HG02884 (cell line): Measurements from ENCODE around the gene FIGNL2.

Experiments
- ATAC-seq: cut with Tn5 transposase; IDR thresholded peaks from one replicate; pipeline ENCODE4 v1.9.1; 2021; ENCODE audit warnings: mild to moderate bottlenecking, moderate library complexity; ENCODE audit not compliant: unreplicated experiment

The FIGNL2 gene

DNA sequence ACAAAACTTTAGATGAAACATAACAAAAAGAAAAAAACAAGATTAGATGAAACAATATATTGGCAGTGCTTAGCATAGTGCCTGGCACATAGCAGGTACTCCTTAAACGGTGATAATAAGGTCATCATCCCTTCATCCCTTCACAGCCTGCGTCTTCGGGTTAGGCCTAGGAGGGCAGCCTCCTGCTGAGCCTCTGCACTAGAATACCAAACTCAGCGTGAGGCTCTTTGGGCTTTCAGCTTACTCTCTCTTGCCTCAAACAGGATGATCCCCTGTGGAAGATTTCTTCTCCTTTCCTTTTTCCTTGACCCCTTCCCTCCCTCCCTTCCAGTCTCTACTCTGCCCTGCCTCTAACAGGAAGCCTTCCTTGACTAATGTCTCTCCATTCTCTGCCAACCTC lies 14.4 kb upstream of the FIGNL2 start:
- ATAC-seq: no peak

DNA sequence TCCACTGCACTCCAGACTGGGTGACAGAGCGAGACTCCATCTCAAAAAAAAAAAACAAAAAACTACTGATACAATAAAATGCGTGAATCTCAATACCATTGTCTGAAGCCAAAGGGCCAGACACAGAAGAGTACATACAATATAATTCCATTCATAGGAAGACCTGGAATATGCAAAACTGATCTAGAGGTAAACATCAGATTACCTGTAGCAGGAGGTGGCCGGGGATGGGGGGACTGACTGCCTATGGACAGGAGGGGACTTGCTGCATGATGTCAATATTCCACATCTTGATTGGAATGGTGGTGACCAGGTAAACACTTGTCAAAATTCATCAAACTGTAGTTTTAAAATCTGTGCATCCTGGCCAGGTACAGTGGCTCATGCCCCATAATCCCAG lies 12.5 kb upstream of the FIGNL2 start:
- ATAC-seq: no peak

DNA sequence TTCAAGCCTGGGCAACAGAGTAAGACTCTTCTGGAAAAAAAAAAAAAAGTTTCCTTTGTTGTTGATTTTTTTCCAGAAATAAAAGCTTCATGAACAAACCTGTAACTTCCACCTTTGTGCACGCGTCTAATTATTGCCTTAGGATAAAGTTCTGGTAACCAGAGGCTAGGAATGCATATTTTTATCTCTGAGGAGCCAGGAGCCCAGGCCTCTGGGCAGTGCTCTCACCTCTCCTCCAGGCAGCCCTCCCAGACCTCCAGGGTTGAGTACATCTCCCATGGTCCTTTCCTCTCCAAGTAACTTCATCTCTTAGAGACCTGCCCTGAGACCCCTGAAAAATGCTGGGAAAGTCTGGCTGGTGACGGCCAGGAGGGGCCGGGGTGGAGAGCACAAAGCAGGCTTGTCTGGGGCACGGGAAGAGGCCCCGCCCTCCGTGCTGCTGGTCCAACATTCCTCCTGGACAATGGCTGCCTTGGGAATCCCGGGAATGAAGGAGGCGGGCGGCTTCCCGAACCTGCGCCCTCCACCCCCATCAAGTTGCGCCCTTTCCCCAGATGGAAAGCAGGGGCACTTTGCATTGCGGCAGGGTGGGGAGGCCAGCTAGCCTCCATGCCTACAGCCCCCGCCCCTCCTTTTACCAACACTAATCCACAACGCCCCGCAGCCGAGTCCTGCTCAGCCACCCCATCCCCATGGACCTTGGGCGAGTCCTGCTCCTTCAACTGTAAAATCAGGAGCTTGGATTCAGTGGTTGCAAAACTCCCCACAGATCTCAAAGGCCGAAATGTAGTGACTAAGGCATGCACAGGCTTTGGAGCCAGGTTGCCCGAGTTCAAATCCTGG lies 7.3 kb upstream of the FIGNL2 start:
- no peak for ATAC-seq

DNA sequence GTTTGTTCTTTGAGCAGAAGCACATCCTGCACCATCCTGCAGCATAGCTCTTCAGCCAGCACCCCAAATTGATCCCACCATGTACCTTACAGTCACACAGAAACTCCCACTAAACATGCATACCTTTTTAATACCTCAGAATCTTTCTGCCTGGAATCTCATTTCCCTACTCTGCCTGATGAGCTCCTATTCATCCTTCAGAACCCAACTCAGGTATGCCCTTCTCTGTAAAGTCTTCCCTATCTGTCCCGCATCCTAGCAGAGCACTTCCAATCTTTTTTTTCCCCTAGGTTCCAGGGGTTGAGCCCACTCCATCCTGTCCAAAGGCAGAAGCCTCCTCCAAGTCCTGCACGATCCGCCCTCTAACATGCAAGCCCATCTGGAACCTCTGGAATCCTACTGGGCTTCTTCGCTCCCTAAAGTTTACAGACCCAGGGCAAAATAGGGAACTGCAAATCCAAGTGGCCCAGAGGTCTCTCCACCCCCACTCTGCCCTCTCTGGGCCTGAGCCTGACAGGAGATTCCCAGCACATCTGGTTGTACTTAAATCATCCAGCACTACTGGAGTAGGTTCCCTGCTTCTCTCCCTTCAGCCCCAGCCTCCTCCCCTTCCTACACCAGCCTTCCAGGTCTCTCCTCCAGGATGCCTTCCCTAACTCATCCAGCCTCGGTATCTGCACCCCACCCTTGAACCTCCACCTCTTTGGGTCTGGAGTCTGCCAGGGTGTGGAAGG lies 4.1 kb upstream of the FIGNL2 start:
- ATAC-seq: no peak

DNA sequence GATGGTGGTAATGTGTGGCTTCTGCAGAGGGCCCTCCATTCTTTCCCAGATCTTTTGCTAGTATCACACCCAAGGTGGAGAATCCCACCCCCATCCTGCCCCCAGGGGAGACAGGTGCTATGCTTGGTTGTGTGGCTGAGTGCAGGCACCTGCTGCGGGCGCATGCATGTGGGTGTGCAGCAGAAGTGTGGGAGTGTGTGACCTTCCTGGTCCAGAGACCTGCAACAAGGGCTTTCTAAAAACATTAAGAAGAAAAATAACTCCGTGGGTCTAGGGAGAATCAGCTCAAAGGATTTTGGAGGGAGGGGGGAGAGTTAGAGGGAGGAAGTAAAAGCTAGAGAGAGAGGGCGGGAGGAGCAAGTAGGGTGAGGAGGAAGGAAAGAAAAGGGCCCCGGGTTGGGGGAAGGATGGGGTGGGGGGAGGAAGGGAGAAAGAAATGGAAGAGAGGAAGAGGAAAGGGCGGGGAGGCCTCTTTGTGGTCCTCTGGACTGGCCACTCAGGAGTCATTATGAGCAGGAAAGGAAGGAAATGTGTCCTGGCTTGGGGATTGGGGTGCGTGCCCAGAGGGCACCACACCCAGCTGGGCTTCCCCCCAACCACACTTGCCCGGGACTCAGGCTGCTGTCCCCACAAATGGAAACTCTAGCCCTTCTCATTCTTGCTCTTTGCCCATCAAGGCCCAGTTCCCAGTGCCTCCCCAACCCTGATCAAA lies 3.1 kb upstream of the FIGNL2 start:
- ATAC-seq: no peak

DNA sequence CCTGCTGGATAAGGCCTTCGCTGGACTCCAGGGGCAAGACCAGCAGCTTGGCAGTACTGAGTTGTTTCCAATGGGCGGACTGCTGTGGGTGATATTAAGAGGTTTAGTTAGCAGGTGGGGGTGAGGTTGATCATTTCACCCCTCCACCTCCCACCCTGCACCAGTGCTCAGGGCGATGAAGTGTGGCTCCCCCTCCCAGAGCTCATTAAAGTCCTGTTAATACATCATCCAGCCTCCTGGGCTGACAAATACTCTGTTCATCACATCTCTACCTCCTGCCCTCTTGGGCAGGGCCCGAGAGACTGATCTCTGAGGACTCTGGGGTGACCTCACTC lies 2.4 kb upstream of the FIGNL2 start:
- ATAC-seq: no peak

DNA sequence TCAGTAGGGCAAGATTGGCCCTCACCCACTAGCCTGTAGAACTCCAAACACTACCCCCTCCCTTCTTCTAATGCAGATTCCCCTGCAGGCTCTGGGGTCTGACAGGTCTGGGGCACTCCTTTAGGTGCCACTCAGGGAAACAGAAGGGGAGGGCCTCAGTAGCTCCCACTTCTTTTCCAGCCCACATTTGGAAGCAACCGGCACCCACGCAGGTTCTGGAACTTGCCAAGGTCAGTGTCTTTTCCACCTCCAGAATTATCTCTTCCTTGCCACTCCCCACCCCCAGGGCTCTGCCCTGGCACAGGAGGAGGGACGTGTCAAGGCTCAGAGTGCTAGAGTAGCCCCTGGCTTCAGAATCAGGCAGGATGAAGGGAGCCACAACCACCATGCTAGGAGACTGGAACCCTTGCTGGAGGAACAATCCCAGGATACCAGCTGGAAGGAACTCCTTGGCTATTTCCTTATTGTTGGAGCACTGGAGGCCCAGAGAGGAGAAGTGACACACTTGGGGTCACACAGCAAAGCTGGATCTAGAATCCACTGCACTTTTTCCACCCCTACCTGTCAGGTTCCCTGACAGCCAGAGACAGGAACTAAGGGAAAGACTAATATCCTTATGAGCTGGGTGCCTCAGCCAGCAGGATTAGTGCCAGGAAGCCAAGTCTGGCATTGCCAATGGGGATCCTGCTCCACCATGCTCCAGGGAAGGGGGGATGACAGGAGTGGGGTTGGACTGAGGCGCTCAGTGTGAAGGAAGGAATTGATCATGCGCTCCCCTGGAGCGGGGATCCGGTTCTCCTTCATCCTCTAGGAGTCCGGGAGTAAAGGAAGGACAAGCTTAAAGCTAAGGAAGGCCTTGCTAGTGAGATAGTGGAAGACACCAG lies 1.8 kb upstream of the FIGNL2 start:
- no peak for ATAC-seq

DNA sequence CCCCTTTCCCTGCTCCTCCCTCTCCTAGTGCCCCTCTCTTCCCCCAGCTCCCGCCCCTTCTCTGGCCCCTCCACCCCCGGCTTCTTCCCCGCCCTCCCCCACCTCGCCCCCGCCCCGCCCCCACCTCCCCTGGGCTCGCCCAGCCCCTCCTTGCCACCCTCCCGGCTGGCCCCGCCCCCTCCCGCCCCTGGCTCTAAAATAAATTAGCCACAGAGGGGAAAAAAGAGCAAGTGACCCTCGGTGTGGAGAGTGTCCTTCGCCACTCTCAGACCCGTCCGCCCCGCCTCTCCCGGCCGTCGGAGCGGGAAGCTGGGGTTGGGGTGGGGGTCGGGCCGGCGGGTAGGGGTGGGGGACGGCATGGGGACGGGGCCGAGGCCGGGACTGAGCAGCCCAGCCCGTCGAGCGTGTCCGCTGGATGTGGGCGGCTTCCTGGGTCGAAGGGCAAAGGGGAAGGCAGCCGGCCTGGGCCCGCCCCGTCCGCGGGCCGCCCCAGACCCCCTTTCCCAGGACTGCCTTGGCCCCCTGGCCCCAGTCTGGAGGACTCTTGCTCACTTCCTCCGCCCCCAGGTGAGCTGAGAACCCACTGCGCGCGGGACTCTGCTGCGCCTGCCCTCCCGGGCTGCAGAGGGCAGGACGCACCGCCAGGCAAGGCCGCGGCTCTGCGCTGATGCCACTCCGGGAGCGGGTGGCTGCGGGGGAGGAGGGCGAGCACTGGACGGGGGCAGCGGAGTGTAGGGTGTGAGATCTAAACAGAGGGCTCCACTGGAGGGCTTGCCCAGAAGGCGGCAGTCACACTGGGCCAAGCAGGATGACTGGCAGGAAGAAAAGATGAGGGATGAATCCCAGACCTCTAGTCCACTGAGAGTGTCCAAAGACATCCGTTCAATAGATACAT lies 570 bp upstream of the FIGNL2 start:
- ATAC-seq: no peak

DNA sequence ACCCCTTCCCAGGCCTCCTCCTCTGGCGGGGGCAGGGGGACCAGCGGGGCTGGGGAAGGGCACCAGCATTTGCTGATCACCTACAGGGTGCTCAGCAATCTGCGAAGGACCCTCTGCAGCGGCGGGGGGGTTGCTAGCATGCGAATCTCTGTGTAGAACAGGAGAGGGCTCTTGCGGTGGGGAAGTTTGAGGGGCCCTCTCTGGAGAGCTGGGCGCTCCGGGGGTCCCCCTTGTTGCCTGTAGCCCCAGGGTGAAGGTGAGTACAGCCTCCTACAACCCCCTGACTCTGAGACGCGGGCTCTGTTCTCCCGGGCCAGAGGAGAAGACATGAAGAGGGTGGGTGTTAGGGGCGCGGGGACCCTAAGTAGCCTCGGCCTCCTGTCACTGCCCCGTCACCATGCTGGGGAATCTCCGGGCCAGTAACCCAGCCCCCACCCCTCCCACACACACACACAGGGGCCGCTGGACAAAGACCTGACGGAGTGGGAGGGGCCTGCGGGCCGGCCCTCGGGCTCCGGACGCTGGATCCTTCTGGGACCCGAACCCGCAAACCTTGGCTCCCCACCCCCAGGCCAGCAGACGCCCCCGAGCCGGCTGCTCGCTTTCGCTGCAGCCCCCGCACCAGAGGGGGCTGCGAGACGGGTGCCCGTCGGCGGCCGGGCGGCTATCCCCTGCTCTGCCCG lies 734 bp downstream of the FIGNL2 start:
- ATAC-seq: no peak

DNA sequence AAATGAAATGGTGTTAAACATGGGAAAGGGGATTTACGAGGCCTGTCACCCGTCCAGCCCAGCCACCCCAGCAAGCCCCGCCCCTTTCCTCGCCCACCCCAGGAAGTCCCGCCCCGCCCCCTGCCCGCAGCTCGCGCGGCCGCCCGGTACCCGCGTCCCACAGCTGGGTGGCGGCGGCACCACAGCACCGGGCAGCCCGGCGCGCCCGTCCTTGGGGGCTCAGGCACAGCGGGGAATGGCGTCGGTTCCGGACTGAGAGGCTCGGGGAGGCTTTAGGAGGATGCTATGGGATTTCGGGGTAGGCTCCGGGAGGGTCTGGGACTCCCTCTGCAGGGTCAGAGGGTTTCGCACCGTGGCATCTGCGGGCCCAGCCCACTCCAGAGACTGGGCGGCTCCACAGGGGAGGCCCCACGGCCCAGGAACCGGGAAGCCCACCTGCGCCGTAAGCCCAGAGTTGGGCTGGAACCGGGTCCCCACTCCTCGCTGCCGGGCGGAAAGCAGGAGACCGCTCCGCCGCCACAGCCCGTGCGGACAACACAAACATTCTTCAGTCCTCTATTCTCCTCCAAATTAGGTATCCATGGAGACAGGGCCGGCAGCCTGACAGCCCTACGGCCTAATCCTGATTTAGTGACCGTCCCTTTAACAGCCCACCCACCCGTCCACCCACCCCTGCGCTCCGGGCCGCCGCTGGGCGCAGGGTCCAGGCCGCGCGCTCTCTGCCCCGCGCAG lies 1.4 kb downstream of the FIGNL2 start:
- no peak for ATAC-seq

DNA sequence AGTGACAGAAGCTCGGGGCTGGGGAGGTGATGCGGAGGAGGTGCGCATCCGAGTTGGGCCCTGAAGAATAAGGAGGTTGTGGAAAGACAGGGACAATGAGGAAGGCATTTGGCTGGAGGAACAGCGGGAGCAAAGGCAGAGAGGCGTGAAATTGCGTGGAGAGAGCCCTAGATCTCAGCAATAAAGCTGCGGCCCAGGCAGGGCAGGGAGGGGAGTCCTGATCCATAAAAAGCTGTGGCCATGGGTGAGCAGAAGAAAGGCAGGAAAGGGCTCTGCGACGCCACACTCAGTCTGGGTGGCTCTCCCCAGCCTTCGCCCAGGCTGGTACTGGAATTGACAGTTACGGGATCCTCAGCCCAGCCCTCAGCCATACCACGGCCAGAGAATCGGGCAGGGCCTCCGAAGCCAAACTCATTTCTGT lies 2.2 kb downstream of the FIGNL2 start:
- ATAC-seq: no peak

DNA sequence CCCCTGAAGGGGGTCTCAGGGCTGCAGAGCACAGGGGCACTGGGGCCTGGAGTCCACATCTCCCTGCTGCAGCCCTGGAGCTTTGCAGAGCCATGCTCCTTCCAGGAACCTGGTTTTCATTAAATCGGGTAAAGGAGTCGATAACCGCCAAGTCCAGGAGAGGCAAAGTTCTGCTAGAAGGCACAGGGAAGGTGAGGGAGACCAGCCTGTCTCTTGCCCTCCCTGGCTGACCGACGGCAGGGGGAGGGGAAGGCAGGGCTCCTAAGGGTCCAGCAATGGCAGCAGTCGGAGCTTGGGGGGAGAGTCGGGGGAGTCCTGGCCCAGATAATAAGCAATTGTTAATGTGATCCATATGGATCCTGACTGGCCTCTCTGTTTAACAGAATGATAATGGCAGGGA lies 3.0 kb downstream of the FIGNL2 start:
- ATAC-seq: no peak

DNA sequence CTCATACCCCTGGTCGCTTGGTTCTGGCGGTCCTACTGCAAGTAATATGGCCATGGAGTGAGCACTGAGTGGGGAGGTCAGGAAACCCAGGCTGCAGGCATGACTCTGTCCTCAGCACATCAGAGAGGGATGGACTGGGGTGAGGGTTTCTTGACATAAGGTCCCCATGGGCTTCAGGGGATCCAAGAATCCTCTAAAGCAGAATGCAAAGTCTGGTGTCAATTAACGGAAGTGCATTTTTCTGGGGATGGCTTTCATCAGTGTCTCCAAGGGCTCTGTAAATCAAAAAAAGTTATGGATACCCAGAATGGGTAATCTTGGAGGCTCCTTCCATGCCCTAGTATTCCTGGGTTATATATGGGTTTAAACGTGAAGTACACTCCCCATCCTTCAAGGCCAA lies 3.7 kb downstream of the FIGNL2 start:
- no peak for ATAC-seq

DNA sequence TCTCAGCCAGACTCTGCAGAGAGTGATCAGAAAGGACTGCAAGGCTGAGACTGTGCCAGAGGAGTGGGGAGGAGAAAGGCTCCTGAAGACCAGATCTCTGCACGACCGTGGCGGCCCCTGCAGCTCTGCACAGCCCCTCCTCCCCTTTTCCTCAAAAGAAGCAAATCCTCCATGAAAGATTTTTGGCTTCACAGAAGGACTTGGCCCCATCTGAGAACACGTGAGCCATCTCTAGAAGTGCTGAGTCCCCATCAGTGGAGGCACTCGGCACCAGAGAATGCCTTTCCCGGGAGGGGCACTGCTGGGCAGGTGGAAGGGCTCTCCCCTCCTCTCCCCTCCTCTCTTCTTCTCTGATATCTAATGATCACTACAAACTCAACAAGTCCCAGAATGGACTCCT lies 6.8 kb downstream of the FIGNL2 start:
- no peak for ATAC-seq

DNA sequence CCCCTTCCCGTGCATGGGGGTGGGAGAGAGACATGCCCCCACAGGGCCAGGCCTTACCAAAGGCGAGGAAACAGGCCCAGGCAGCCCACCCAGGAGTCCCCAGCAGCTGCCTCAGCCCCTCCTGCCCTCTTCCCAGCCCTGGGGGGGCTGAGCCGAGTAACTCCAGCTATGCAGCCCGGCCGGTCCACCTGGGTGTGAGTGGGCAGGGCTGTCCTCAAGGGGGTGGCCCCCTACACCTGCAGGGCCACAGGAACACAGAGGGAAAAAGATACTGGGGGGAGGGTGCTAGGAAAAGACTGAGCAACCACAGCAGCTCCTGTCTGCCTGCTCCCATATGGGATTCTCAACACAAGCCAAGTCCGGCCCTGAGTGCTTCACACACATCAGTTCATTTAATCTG lies 7.6 kb downstream of the FIGNL2 start:
- ATAC-seq: no peak

DNA sequence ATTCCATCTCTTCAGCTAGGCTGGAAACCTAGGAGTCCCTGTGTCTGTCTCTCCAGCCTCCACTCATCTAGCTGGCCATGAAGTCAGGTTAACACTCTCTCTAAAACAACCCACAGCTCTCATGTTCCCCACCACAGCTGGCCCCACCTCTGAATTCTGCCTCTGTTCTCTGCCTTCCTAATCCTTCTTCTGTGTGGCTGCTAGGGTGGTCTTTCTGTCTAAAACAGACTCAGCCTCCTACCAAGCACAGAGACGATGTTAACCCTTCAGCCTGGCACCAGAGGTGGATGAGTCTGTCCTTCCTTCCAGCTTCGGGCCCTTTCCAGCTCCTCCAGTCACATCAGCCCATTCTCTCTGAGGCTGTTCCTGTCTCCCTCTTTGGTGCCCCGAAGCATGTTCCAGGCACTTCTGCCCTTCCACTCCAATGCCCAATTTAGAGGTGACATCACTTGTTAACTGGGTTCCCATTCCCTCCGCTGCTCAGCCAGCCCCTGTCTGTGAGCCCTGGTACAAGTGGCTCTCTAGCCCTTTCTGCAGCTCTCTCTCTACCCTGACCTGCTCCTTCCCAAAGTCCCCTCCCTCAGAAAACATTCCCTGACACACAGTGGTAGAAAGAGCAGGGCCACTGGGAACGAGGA lies 9.1 kb downstream of the FIGNL2 start:
- ATAC-seq: no peak

DNA sequence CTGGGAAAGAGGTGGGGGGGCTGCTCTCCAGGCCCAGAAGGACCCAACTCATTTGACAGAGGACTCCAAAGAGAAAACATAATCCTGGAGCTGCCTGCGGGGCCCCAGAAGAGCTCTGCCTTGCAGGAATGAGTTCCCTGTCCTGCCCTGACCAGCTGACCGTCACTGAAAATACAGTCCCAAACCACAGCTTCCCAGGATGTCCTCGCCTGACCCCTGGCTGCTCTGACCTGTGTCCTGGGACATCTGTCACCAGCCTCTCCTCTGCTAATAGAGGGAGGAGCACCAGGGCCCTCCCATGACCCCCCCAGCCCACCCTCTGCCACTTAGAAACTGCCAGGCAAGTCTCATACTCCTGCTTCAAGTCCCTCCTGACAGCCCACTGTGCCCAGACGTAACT lies 9.8 kb downstream of the FIGNL2 start:
- no peak for ATAC-seq

DNA sequence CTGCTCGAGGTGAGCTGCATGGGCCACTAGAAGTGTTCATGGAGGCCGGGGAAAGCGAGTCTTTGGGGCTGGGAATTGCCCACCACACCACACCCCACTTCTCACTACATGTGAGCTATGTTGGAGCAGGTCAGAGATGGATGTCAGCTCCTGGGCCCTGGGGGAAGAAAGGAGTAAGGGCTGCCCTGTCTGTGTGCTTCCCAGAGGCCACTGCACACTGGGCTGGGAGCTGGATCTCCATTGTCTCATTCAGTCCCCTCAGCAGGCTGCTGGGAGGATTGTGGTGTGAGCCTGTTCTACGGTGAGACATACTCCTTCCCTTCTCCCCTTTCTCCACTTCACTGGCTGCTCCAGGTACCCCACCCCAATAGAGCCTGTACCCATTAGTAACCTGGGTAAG lies 10.5 kb downstream of the FIGNL2 start:
- no peak for ATAC-seq
